Endothelial cell of umbilical vein (primary cell): ENCODE measurements around the gene OMD. TPM values are rescaled to one million over a fixed set of nuclear protein-coding genes. Genes with fewer than 3 reads are reported as not detected.

Experiments
- BruUV-seq: library from RNA; stranded (reverse); fragments of 400-500 nt; replicated peaks from 2 replicates; lab custom pipeline; 2021; lab: Mats Ljungman, UMichigan
- CTCF ChIA-PET: fragments of 300-600, 350-600 bp; sonication (Branson Sonifier 250); formaldehyde crosslinking; loops from one replicate; lab custom pipeline; 2021; ENCODE audit warnings: antibody characterized with exemption, inconsistent platforms; lab: Charles Lee
- POLR2A ChIA-PET: fragments of 300-600, 350-600 bp; sonication (Branson Sonifier 250); formaldehyde crosslinking; loops from one replicate; lab custom pipeline; 2021; ENCODE audit warnings: antibody characterized with exemption, inconsistent platforms; lab: Charles Lee
- DNase-seq: peaks from one replicate; pipeline ENCODE4 v3.0.0-alpha.2; 2011; ENCODE audit warnings: low read depth, low spot score
- FAIRE-seq: peaks from 2 replicates; lab custom pipeline; 2011; peaks lifted over from hg19 to GRCh38; lab: Jason Lieb, UNC
- H2AFZ ChIP-seq: 2 replicates; pipeline ENCODE4 v1.6.0; 2012; ENCODE audit warnings: low read depth, low read length, control low read depth, inconsistent platforms
- H3K27ac ChIP-seq: 2 replicates; pipeline ENCODE4 v1.5.1; 2011; ENCODE audit warnings: low read depth, mild to moderate bottlenecking, control low read depth, low read length, moderate library complexity; ENCODE audit not compliant: insufficient read depth
- H3K27me3 ChIP-seq, 2 experiments: 2 replicates each; pipeline versions ENCODE4 v1.6.0 to v1.6.1; 2011; ENCODE audit warnings: low read length in 2 of 2, mixed read lengths in 1 of 2; ENCODE audit not compliant: control insufficient read depth in 2 of 2, insufficient read depth in 2 of 2
- H3K36me3 ChIP-seq, 2 experiments: 2 replicates in 1 of 2; 3 replicates in 1 of 2; pipeline ENCODE4 v1.5.1; 2011; ENCODE audit warnings: low read length in 2 of 2, mild to moderate bottlenecking in 1 of 2, moderate library complexity in 1 of 2; ENCODE audit not compliant: control insufficient read depth in 2 of 2, insufficient read depth in 2 of 2; ENCODE audit errors: extremely low read depth in 1 of 2
- H3K4me1 ChIP-seq: 3 replicates; pipeline ENCODE4 v1.5.1; 2011; ENCODE audit warnings: mild to moderate bottlenecking, low read length; ENCODE audit not compliant: control insufficient read depth, insufficient read depth; ENCODE audit errors: extremely low read depth
- H3K4me2 ChIP-seq: 2 replicates; pipeline ENCODE4 v1.6.1; 2011; ENCODE audit warnings: low read length, control low read depth, mixed read lengths; ENCODE audit not compliant: insufficient read depth
- H3K4me3 ChIP-seq, 3 experiments: fragments of 200-600 bp in 1 of 3; sonication (generic), shearing (Covaris generic) in 1 of 3; replicated peaks in 1 of 3; 2 replicates each; pipeline ENCODE4 v1.5.1; 2011 to 2016; ENCODE audit warnings: control low read depth in 3 of 3, low read length in 3 of 3, mild to moderate bottlenecking in 2 of 3, inconsistent platforms in 1 of 3, low read depth in 1 of 3, moderate library complexity in 1 of 3; ENCODE audit not compliant: insufficient read depth in 1 of 3
- H3K79me2 ChIP-seq: 2 replicates; pipeline ENCODE4 v1.6.0; 2012; ENCODE audit warnings: low read length, inconsistent platforms; ENCODE audit not compliant: control insufficient read depth, insufficient read depth
- H3K9ac ChIP-seq: replicated peaks from 2 replicates; pipeline ENCODE3; 2011; ENCODE audit warnings: low read length, control low read depth; ENCODE audit not compliant: insufficient read depth; ENCODE audit errors: extremely low read depth
- H3K9me1 ChIP-seq: replicated peaks from 3 replicates; pipeline ENCODE4 v1.6.0; 2011; ENCODE audit warnings: mild to moderate bottlenecking, low read length; ENCODE audit not compliant: control insufficient read depth, insufficient read depth; ENCODE audit errors: extremely low read depth
- H3K9me3 ChIP-seq: replicated peaks from 2 replicates; pipeline ENCODE4 v1.5.1; 2012; ENCODE audit warnings: low read length, inconsistent platforms; ENCODE audit not compliant: control insufficient read depth, insufficient read depth
- H4K20me1 ChIP-seq: replicated peaks from 2 replicates; pipeline ENCODE3; 2011; ENCODE audit warnings: mild to moderate bottlenecking, low read length; ENCODE audit not compliant: control insufficient read depth, insufficient read depth; ENCODE audit errors: extremely low read depth
- CTCF ChIP-seq, 2 donors: IDR thresholded peaks; 1 replicate in 1 of 2; 2 replicates in 1 of 2; pipeline ENCODE4 v1.5.1; 2011; ENCODE audit warnings: low read length in 2 of 2, mild to moderate bottlenecking in 2 of 2, moderate library complexity in 2 of 2, control low read depth in 1 of 2, inconsistent platforms in 1 of 2, low read depth in 1 of 2; ENCODE audit not compliant: insufficient read depth in 1 of 2; ENCODE audit errors: extremely low read depth in 1 of 2
- EZH2 ChIP-seq: IDR thresholded peaks from 2 replicates; pipeline ENCODE4 v1.6.1; 2012; ENCODE audit warnings: borderline replicate concordance, low read depth, mild to moderate bottlenecking, moderate library complexity, low read length, inconsistent platforms; ENCODE audit not compliant: severe bottlenecking
- FOS ChIP-seq: IDR thresholded peaks from 2 replicates; pipeline ENCODE4 v1.6.1; 2011; ENCODE audit warnings: mild to moderate bottlenecking, low read length, moderate library complexity, borderline replicate concordance; ENCODE audit not compliant: insufficient read depth
- GATA2 ChIP-seq: IDR thresholded peaks from 2 replicates; pipeline ENCODE4 v1.7.0; 2011; ENCODE audit warnings: low read depth, mild to moderate bottlenecking, moderate library complexity, mixed read lengths, low read length; ENCODE audit not compliant: insufficient read length, insufficient read depth
- JUN ChIP-seq: IDR thresholded peaks from 2 replicates; pipeline ENCODE4 v1.6.1; 2011; ENCODE audit warnings: borderline replicate concordance, low read depth; ENCODE audit not compliant: insufficient read length, insufficient read depth
- MAX ChIP-seq: IDR thresholded peaks from 2 replicates; pipeline ENCODE4 v1.6.1; 2011; ENCODE audit not compliant: insufficient read depth, insufficient read length
- MYC ChIP-seq: IDR thresholded peaks from one replicate; pipeline ENCODE4 v1.6.1; 2011; ENCODE audit warnings: mild to moderate bottlenecking, low read depth, low read length
- POLR2A ChIP-seq: IDR thresholded peaks from 2 replicates; pipeline ENCODE4 v1.6.1; 2012; ENCODE audit warnings: low read depth, mild to moderate bottlenecking, control low read depth, low read length
- POLR2AphosphoS5 ChIP-seq: IDR thresholded peaks from 2 replicates; pipeline ENCODE4 v1.6.1; 2012; ENCODE audit warnings: low read depth, mild to moderate bottlenecking, control low read depth, low read length, moderate library complexity; ENCODE audit not compliant: insufficient read depth
- dilution Hi-C: fragments of 300-500 bp; cut with MboI; formaldehyde crosslinking; loops from one replicate; pipeline ENCODE4 v1.15.0; 2019; ENCODE audit warnings: low sequenced_read_pairs; ENCODE audit not compliant: extremely low pct_ligation_motif_present
- intact Hi-C: fragments of 100-400 bp; cut with micrococcal nuclease; formaldehyde crosslinking; loops from one replicate; pipeline ENCODE4 v1.10.0; 2022
- polyA plus RNA-seq, 4 experiments: library from polyadenylated mRNA; depleted of rRNA in 3 of 4; stranded (reverse) in 3 of 4; unstranded in 1 of 4; fragments of >200 nt; gene quantifications; 2 replicates each; pipeline versions ENCODE4 v1.2.1 to v1.2.3, GENCODE V29; 2011 to 2012; ENCODE audit warnings: missing spikeins in 1 of 4
- total RNA-seq: library from RNA; stranded (reverse); gene quantifications from 2 replicates; pipeline ENCODE4 v1.2.3, GENCODE V29; 2021

The OMD gene
- total and polyA plus RNA-seq, 2 donors (not counting 3 experiments of a cell fraction or from before 2014, with no cell fraction given), result not detected

- H3K27me3 ChIP-seq, result no peaks in the 10 kb centered on the region
- ChIA-PET POLR2A (no interaction called here), CTCF (no interaction called here)
- no peaks in the 10 kb centered on the region for H3K36me3 ChIP-seq
- DNase-seq (no peak), FAIRE-seq (no peak)
- intact Hi-C loops (no loop called here), dilution Hi-C loops (no loop called here)
- no peak overlapping the region for H3K9ac ChIP-seq
- TF ChIP-seq POLR2AphosphoS5 (no peak), JUN (no peak), CTCF (IDR thresholded peaks at IDR 0.05; ENCODE audit: extremely low read depth in 1 of 2, insufficient read depth in 1 of 2, low read depth in 1 of 2, low read length in 2 of 2) (no peak), POLR2A (no peak), FOS (no peak), MAX (no peak), EZH2 (no peak), GATA2 (no peak), MYC (no peak)
- H4K20me1 ChIP-seq, result no peaks in the 10 kb centered on the region
- no peak overlapping the region for H3K4me3 ChIP-seq
- H3K9me1 ChIP-seq, result no peaks in the 10 kb centered on the region
- no peaks in the 10 kb centered on the region for H3K9me3 ChIP-seq
- no peak overlapping the region for H3K27ac ChIP-seq
- no peak overlapping the region for H2AFZ ChIP-seq
- H3K79me2 ChIP-seq, result no peaks in the 10 kb centered on the region
- no TSS peak for BruUV-seq
- no peaks in the 10 kb centered on the region for H3K4me1 ChIP-seq
- H3K4me2 ChIP-seq, result no peak overlapping the region
Measured at GRCh38 chr9:92373167-92373566, 51.1 kb downstream of the OMD start.
